ENCODE data around the gene PPCDC. TPM values are rescaled to one million over a fixed set of nuclear protein-coding genes. Genes with fewer than 3 reads are reported as not detected.

The PPCDC gene
- total and polyA plus RNA-seq, 2 of the 4 experiments (the other 2 are of a cell fraction), result 13.3 to 16.3 TPM

Small RNA genes within 50 kb of the gene (microRNA-seq; reads per million reads assigned to microRNA genes)
- gene AC015720.1 (ENCODE audit: insufficient read depth, insufficient read length) (not detected), gene RF00019 (ENCODE audit: insufficient read depth, insufficient read length) (not detected)

Small RNA genes within 50 kb of the gene (small RNA-seq; reads per million reads assigned to genes)
- gene AC015720.1, result 0 reads per million in 5 experiments
- gene RF00019, result 0 reads per million in 5 experiments

Other genes with a start within 250 kb of the PPCDC start
- 10.8 and 13.6 TPM in 2 replicates for gene CSK, start 241.5 kb upstream of the PPCDC start, total RNA-seq (2012; rRNA removed)
- gene CSK, start 241.5 kb upstream of the PPCDC start, polyA plus RNA-seq (2012; rRNA removed), result 42.5 and 54.0 TPM in 2 replicates
- gene LMAN1L, start 210.8 kb upstream of the PPCDC start, total RNA-seq (2012; rRNA removed), result not detected in 2 replicates
- not detected in 2 replicates for gene LMAN1L, start 210.8 kb upstream of the PPCDC start, polyA plus RNA-seq (2012; rRNA removed)
- not detected in 2 replicates for gene CPLX3, start 197.0 kb upstream of the PPCDC start, total RNA-seq (2012; rRNA removed)
- not detected in 2 replicates for gene CPLX3, start 197.0 kb upstream of the PPCDC start, polyA plus RNA-seq (2012; rRNA removed)
- 8.6 and 11.8 TPM in 2 replicates for gene ULK3, start 180.4 kb upstream of the PPCDC start, total RNA-seq (2012; rRNA removed)
- 22.7 and 24.7 TPM in 2 replicates for gene ULK3, start 180.4 kb upstream of the PPCDC start, polyA plus RNA-seq (2012; rRNA removed)
- 23.3 and 25.8 TPM in 2 replicates for gene SCAMP2, start 150.2 kb upstream of the PPCDC start, total RNA-seq (2012; rRNA removed)
- gene SCAMP2, start 150.2 kb upstream of the PPCDC start, polyA plus RNA-seq (2012; rRNA removed), result 108 and 111 TPM in 2 replicates
- gene MPI, start 133.5 kb upstream of the PPCDC start, total RNA-seq (2012; rRNA removed), result 61.4 and 91.8 TPM in 2 replicates
- 80.1 and 81.1 TPM in 2 replicates for gene MPI, start 133.5 kb upstream of the PPCDC start, polyA plus RNA-seq (2012; rRNA removed)
- 20.3 and 24.9 TPM in 2 replicates for gene FAM219B, start 116.7 kb upstream of the PPCDC start, total RNA-seq (2012; rRNA removed)
- 40.8 and 48.7 TPM in 2 replicates for gene FAM219B, start 116.7 kb upstream of the PPCDC start, polyA plus RNA-seq (2012; rRNA removed)
- gene COX5A, start 85.5 kb upstream of the PPCDC start, total RNA-seq (2012; rRNA removed), result 24.7 and 39.8 TPM in 2 replicates
- gene COX5A, start 85.5 kb upstream of the PPCDC start, polyA plus RNA-seq (2012; rRNA removed), result 135 and 141 TPM in 2 replicates
- under 0.01 and 0.18 TPM in 2 replicates for gene RPP25, start 66.8 kb upstream of the PPCDC start, total RNA-seq (2012; rRNA removed)
- gene RPP25, start 66.8 kb upstream of the PPCDC start, polyA plus RNA-seq (2012; rRNA removed), result 0.36 and 0.38 TPM in 2 replicates
- 0.36 and 0.56 TPM in 2 replicates for gene SCAMP5, start 28.0 kb upstream of the PPCDC start, total RNA-seq (2012; rRNA removed)
- gene SCAMP5, start 28.0 kb upstream of the PPCDC start, polyA plus RNA-seq (2012; rRNA removed), result 1.6 and 1.7 TPM in 2 replicates
- gene C15orf39, start 178.3 kb downstream of the PPCDC start, total RNA-seq (2012; rRNA removed), result 1.3 and 1.9 TPM in 2 replicates
- gene C15orf39, start 178.3 kb downstream of the PPCDC start, polyA plus RNA-seq (2012; rRNA removed), result 5.7 and 7.0 TPM in 2 replicates
- not detected in 2 replicates for gene GOLGA6C, start 234.7 kb downstream of the PPCDC start, total RNA-seq (2012; rRNA removed)
- gene GOLGA6C, start 234.7 kb downstream of the PPCDC start, polyA plus RNA-seq (2012; rRNA removed), result not detected in 2 replicates